HG03342 (cell line): Measurements from ENCODE around the gene UGT2B10.

Experiments used
- ATAC-seq: cut with Tn5 transposase; IDR thresholded peaks from one replicate; pipeline ENCODE4 v1.9.1; 2021; ENCODE audit warnings: mild to moderate bottlenecking, moderate library complexity; ENCODE audit not compliant: unreplicated experiment

The UGT2B10 gene

GRCh38 chr4:68869274-68869773 is 53.5 kb downstream of the UGT2B10 start:
- ATAC-seq, result no peak

DNA sequence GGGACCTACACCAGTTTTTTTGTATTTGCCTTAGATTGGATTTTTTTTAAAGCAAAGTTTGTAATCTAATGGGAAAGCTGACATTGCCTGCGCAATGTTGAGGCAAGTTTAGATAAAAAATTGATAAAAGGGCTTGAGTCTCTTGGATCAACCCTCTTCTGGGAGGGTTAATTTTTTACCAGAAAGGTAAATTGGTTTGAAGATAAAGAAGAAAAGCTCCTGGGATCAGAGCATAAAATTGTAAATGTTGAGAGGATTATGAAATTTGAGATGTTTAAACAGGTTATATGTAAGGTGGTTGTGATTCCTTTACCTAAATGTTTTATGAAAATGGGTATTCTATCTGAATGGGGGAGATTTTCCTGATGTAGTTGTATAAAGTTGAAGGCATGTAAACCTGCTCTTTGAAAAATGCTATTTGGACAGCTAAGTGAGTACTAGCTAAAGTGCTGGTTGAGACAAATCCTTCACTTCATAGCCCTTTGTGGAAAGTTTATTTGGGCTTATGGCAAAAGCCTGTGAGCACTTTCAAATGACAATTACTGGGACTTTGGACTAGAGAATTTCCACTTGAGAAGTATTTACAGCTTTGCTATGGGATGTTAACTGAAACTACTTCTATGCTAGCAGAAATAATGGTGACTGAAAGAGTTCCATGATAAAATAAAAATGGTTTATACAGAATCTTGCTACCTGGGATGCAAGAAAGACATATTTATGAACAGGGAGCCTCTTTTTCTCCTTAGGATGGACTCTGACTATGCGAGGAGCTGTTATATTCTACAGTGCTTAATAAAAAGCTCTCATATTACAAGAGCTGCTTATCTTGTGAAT is 56.2 kb downstream of the UGT2B10 start:
- no peak for ATAC-seq

DNA sequence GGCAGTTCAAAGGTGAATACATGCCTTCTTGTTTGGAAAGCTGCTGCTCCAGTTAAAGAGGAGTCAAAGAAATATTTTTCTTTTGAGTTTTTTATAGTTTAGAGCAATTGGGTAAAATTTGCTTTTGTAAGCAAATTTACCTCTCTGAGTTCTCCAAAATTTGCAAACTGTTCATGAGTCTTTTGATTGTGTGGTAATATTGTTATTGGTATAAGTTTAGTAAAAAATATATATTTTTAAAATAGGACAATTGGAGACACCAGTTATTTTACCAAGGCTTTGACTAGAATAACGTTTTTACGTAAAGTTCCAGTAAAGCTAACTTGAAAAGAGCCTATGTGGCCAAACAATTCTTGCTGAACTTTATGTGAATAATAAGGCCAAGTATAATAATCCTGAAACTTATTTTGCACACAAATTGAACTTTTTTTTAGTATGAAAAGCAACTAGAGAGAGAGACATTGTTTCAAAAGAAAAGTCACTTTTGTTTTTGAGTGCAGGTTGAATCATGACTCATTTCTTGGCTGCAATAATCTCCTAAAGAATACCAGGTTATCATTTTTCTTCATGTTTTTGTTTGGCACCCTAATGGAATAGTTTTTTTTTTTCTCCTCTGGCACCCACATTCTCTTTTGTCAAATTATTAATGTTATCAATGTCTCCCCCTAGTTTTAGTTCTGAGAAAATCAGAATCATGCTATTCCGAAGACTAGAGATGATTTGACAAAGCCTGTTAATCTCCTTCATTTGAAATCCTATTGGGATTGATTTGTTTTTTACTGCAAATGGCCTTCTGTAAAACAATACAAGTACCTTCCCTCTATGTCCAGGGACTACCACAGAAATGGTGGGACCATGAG is 57.1 kb downstream of the UGT2B10 start:
- no peak for ATAC-seq

- ATAC-seq, result no peak
These were observed 58.7 kb downstream of the UGT2B10 start for GRCh38 chr4:68874507-68874906.

DNA sequence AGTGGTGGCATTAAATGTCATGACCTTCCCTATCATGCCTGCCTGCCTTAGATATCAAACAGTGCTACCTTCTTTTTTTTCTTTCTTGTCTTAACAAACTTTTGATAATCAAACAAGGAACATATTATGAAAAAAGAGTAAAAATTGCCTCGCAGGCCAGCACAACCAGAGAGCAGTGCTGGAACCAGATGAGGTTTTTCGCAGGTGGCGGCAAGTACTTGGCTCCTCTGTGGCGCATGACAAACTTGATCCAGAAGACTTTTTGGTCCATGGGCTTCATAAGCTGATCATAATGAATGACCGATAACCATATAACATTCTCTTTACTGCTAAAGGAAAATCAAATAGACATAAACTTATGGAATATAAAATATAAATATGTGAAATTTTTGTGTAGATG is 61.8 kb downstream of the UGT2B10 start:
- no peak for ATAC-seq

GRCh38 chr4:68878048-68878447 is 62.3 kb downstream of the UGT2B10 start:
- ATAC-seq, result no peak
